ENCODE results near the gene AUTS2. TPM values are rescaled to one million over a fixed set of nuclear protein-coding genes. Genes with fewer than 3 reads are reported as not detected.

Gene AUTS2
- total RNA-seq, 1 experiment from 2014 or later = 42.1 TPM

GRCh38 chr7:70703785-70704184 is 1105.5 kb downstream of the AUTS2 start:
- TF ChIP-seq CTCF (conservative IDR thresholded peaks at IDR 0.05; ENCODE audit: low read depth, low read length) (no peak), EZH2 (IDR thresholded peaks at IDR 0.05; ENCODE audit: borderline replicate concordance, low read depth, low read length, poor library complexity, severe bottlenecking) (no peak)
- no peaks in the 10 kb centered on the region for H3K36me3 ChIP-seq (ENCODE audit: insufficient read depth, low read length, poor library complexity, severe bottlenecking)
- peaks cover 25% of the 10 kb centered on the region for H3K4me1 ChIP-seq (ENCODE audit: insufficient read depth, low read length, poor library complexity, severe bottlenecking)
- intact Hi-C loops (cut with micrococcal nuclease; ENCODE audit: unreplicated experiment) = no loop called here
- POLR2A ChIA-PET (ENCODE audit: low non-redundant PET) = no interaction called here
- DNase-seq (ENCODE audit: low spot score) = peak; percentile 54
- no TSS peak for BruUV-seq (replicated peaks)
- no peak overlapping the region for H3K27ac ChIP-seq (ENCODE audit: low read depth, low read length, poor library complexity, severe bottlenecking)
- H3K27me3 ChIP-seq (replicated peaks; ENCODE audit: insufficient read depth, low read depth, low read length, poor library complexity) = no peaks in the 10 kb centered on the region
- no peaks in the 10 kb centered on the region for H3K9me3 ChIP-seq (ENCODE audit: low read depth, low read length, poor library complexity, severe bottlenecking)
- CTCF ChIA-PET = interaction anchor here (0.5 kb wide), 1 partner anchor 13 kb away, joined by 6 read pairs; no protein-coding TSS in a partner anchor
- H3K4me3 ChIP-seq (ENCODE audit: low read depth, low read length, poor library complexity, severe bottlenecking) = no peak overlapping the region

GRCh38 chr7:70704831-70705346 is 1106.6 kb downstream of the AUTS2 start:
- H3K4me3 ChIP-seq (ENCODE audit: low read depth, low read length, poor library complexity, severe bottlenecking) = no peak overlapping the region
- H3K9me3 ChIP-seq (ENCODE audit: low read depth, low read length, poor library complexity, severe bottlenecking) = no peaks in the 10 kb centered on the region
- ChIA-PET POLR2A (ENCODE audit: low non-redundant PET) (interaction anchor here (0.6 kb wide), 1 partner anchor 607 kb away, joined by 3 read pairs; no protein-coding TSS in a partner anchor), CTCF (no interaction called here)
- intact Hi-C loops (cut with micrococcal nuclease; ENCODE audit: unreplicated experiment) = no loop called here
- DNase-seq (ENCODE audit: low spot score) = no peak
- no peak overlapping the region for H3K27ac ChIP-seq (ENCODE audit: low read depth, low read length, poor library complexity, severe bottlenecking)
- H3K4me1 ChIP-seq (ENCODE audit: insufficient read depth, low read length, poor library complexity, severe bottlenecking) = peaks cover 31% of the 10 kb centered on the region
- TF ChIP-seq CTCF (conservative IDR thresholded peaks at IDR 0.05; ENCODE audit: low read depth, low read length) (no peak), EZH2 (IDR thresholded peaks at IDR 0.05; ENCODE audit: borderline replicate concordance, low read depth, low read length, poor library complexity, severe bottlenecking) (no peak)
- BruUV-seq (replicated peaks) = no TSS peak
- H3K27me3 ChIP-seq (replicated peaks; ENCODE audit: insufficient read depth, low read depth, low read length, poor library complexity) = no peaks in the 10 kb centered on the region
- H3K36me3 ChIP-seq (ENCODE audit: insufficient read depth, low read length, poor library complexity, severe bottlenecking) = no peaks in the 10 kb centered on the region

- H3K9me3 ChIP-seq (ENCODE audit: low read depth, low read length, poor library complexity, severe bottlenecking) = no peaks in the 10 kb centered on the region
- BruUV-seq (replicated peaks) = no TSS peak
- no peaks in the 10 kb centered on the region for H3K36me3 ChIP-seq (ENCODE audit: insufficient read depth, low read length, poor library complexity, severe bottlenecking)
- TF ChIP-seq EZH2 (IDR thresholded peaks at IDR 0.05; ENCODE audit: borderline replicate concordance, low read depth, low read length, poor library complexity, severe bottlenecking) (no peak), CTCF (conservative IDR thresholded peaks at IDR 0.05; ENCODE audit: low read depth, low read length) (no peak)
- DNase-seq (ENCODE audit: low spot score) = no peak
- POLR2A ChIA-PET (ENCODE audit: low non-redundant PET) = no interaction called here
- CTCF ChIA-PET = interaction anchor here (0.5 kb wide), 1 partner anchor 86 kb away, joined by 3 read pairs; no protein-coding TSS in a partner anchor
- intact Hi-C loops (cut with micrococcal nuclease; ENCODE audit: unreplicated experiment) = no loop called here
- H3K27ac ChIP-seq (ENCODE audit: low read depth, low read length, poor library complexity, severe bottlenecking) = no peak overlapping the region
- H3K4me1 ChIP-seq (ENCODE audit: insufficient read depth, low read length, poor library complexity, severe bottlenecking) = peaks cover 27% of the 10 kb centered on the region
- no peak overlapping the region for H3K4me3 ChIP-seq (ENCODE audit: low read depth, low read length, poor library complexity, severe bottlenecking)
- no peaks in the 10 kb centered on the region for H3K27me3 ChIP-seq (replicated peaks; ENCODE audit: insufficient read depth, low read depth, low read length, poor library complexity)
Measured at GRCh38 chr7:70706204-70706603, 1107.9 kb downstream of the AUTS2 start.

All from A673 (cell line).